Measurements from ENCODE around the gene SPC24.
"Not testable (repeated sequence)": the region's sequence is repeated elsewhere in the genome, so short reads cannot be mapped to it uniquely, and the experiment has no call there.

SPC24 gene

DNA sequence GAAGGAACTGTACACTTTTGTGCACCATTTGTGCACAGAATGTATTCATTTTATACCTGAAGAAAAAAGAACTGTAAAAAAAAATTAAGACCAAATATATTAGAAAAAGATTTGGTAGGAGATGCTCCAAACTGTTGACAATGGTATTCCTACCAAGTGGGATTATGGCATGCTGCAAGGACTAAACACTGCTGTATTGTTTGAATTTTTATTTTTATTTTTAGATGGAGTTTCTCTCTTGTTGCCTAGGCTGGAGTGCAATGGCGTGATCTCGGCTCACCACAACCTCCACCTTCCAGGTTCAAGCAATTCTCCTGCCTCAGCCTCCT is 4.8 kb upstream of the SPC24 start:
- not testable (repeated sequence) for DNase-seq

DNA sequence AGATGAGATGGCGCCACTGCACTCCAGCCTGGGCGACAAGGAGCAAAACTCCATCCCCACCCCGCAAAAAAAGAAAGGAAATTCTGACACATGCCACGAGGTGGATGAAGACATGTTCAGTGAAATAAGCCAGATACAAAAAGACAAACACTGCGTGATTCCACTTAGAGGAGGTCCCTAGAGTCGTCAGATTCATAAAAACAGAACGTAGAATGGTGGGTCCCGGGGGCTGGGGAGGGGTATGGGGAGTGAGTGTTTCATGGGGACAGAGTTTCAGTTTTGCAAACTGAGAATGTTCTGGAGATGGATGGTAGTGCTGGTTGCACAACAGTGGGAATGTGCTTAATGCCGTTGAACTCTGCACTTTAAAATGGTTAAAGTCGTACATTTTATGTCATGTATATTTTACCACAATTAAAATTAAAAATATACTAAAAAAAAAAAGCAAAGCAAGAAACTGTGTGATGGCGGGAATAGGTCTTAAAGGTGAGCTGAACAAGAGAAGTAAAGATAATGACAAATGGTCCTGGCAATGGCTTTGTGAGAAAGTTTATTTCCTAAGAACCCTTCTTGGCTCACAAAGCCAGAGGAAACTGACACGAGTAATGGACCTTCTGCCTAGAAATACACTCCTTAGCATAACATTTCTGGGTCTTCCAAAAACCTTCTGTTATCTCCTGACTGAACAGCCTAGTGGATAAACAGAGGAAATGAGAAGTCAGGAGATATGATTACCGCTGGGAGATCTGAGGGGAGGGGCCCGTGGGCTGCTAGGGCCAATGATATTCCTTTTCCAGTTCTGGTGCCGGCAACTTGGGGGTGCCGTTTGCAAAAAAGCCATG is 4.2 kb upstream of the SPC24 start:
- no peak for DNase-seq

DNA sequence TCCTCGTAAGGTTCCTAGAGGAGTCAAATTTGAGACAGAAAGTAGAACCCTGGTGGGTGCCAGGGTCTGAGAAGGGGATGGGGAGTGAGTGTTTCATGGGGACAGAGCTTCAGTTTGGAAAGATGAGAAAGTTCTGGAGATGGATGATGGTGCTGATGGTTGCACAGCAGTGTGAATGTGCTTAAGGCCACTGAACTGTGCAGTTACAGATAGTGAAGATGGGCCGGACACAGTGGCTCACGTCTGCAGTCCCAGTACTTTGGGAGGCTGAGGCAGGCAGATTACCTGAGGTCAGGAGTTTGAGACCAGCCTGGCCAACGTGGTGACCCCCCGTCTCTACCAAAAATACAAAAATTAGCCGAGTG is 917 bp downstream of the SPC24 start:
- no peak for DNase-seq

DNA sequence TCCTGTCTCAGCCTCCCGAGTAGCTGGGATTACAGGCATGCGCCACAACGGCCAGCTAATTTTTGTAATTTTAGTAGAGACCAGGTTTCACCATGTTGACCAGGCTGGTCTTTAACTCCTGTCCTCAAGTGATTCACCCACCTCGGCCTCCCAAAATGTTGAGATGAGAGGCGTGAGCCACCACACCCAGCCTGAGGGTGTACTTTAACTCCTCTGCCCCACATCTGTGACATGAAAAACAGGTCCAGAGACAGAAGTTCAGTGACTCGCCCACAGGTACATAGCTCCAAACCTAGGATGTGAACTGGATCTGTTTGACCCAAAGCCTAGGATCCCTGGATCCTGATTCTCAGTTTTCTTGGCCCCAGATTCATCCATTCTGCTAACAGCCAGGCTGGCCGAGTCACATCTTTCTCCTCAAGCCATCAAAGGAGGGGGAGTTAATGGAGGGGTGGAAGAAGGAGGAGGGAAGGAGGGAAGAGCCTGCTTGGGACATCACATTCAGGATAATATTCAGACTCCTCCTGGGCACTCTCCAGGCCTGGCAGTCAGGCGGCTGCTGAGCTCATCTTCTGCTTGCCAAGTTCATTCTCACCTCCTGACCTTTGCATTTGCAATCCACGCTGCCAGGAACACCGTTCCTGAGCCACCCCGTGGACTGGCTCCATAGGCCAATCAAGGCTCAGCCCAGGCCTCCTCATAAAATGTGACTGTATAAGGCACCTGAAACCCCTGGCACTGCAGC is 3.1 kb downstream of the SPC24 start:
- DNase-seq, result no peak

DNA sequence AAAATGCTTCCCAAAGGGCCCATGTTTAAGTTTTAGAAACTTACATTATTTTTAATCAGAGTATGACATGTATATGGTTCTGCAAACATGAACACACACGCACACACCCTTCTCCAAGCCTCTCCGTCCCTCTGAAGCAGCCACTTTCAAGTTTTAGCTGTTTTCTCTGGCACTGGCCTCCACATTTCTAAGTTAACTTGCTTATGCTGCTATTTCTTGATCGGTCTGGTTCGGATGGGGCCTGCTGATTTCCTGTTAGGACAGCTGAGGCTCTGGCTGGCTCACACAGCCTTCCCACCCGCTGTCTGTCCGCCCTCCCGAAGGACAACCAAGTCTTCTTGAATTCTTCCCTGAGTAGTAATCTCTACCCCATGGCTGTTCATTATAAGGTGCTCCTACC is 4.4 kb downstream of the SPC24 start:
- no peak for DNase-seq

DNA sequence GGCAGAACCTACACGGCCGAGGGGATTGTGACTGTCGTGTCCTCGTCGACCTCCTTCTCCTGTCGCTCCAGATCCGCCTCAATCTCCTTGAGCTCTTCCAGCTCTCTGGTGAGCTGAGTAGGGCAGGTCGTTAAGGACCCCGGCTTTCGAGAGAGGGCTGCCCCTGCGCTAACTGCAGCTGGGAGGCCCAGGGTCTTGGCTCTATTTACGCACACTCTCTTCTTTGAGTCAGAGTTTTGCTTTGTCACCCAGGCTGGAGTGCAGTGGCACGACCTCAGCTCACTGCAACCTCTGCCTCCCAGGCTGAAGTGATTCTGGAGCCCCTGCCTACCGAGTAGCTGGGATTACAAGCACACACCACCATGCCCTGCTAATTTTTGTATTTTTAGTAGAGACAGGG is 7.6 kb downstream of the SPC24 start:
- no peak for DNase-seq

DNA sequence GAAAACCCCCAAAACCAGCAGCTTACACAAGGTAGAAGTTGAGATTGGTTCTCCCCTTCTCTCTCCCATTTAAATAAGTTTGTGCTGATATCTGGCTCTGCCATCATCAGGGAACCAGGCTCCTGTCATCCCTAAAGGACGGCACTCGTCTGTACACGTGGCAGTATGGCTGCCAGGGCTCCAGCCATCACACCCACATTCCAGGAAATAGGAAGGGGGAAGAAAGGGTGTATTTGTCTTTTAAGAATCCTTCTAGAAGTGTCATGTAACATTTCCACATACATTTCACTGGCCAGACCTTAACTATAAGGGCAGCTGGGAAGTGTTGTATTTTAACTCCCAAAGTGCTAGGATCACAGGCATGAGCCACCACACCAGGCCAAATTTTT is 10.1 kb downstream of the SPC24 start:
- no peak for DNase-seq

DNA sequence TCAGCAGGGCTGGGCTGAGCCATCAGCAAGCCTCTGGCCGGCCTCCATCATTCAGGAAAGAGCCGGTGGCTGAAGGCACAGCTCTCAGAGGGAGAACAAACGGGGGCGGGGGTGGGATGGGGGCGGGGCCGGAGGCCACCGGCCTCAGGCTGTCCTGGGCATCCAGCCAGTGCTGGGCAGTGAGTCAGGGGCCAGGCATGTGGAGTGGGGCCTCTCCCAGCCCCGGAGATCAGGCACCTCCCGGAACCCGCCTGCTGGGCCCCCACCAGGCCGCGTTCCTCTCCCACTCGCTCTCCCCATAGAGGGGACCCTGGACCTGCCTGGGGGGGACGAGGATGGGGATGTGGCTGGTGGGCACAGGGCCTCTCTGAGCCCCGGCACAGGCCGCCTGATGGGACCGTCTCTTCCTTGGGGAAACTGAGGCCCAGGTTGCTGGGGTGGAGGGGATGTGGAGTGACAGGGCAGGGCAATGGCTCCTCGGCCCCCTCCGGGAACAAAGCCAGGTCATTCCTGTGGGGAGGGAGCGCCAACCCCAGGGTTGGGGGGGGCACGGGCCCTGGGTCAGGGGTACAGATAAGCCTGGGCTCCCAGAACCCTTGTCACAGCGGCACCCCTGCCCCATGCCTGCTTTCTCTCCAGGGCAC is 12.9 kb downstream of the SPC24 start:
- DNase-seq, result no peak

DNA sequence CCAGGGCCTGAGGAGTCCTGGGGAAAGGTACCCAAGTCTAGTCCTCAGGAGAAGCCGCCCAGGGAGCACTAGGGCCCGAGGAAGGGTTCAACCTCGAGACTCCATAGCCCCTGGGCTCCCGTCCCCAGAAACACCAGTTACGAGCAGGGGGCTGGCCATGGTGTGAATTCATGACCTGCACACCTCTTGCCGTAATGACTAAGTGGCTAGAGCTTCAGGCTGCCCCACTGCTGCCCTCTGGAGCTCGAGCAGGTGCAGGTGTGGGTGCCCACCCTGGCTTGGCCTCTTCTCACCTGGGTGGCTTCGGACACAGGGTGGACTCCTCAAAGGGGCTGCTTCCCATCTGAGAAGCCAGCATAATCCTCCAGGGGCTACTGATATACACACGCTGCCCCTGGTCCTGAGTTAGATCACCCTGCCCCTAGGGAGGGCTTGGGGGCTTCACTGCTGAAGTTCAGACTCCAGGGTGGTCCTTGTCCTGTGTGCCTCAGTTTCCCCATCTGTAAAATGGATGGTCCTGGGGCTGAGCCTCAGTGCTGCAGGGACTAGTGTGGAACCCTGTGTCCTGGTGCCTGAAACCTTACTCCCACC is 13.6 kb downstream of the SPC24 start:
- no peak for DNase-seq

DNA sequence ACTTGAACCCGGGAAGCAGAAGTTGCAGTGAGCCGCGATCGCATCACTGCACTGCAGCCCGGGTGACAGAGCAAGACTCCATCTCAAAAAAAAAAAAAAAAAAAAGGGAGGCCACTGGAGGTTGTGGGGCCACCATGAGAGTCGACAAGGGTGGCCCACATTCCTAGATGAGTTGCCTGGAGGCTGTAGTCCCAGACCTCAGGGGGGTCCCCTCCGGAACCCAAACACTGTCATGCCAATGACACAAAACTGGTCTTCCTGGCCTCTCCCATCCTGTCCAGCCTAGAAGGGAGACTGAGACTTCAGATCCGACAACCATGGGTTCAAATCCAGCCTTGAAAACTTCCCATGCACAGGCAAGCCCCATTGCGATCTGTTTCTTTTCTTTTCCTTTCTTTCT is 14.7 kb downstream of the SPC24 start:
- DNase-seq, result no peak

DNA sequence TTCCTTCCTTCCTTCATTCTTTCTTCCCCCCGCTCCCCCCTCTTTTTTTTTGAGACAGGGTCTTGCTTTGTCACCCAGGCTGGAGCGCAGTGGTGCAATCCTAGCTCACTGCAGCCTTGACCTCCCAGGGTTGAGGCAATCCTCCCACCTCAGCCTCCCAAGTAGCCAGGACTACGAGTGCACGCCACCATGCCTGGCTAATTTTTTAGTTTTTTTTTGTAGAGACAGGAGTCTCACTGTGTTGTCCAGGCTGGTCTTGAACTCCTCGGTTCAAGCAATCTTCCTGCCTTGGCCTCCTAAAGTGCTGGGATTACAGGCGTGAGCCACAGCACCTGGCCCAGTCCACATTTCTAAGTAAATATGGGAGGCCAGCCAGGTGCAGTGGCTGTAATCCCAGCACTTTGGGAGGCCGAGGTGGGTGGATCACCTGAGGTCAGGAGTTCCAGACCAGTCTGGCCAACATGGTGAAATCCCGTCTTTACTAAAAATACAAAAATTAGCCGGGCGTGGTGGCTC is 15.5 kb downstream of the SPC24 start:
- DNase-seq, result not testable (repeated sequence)

DNA sequence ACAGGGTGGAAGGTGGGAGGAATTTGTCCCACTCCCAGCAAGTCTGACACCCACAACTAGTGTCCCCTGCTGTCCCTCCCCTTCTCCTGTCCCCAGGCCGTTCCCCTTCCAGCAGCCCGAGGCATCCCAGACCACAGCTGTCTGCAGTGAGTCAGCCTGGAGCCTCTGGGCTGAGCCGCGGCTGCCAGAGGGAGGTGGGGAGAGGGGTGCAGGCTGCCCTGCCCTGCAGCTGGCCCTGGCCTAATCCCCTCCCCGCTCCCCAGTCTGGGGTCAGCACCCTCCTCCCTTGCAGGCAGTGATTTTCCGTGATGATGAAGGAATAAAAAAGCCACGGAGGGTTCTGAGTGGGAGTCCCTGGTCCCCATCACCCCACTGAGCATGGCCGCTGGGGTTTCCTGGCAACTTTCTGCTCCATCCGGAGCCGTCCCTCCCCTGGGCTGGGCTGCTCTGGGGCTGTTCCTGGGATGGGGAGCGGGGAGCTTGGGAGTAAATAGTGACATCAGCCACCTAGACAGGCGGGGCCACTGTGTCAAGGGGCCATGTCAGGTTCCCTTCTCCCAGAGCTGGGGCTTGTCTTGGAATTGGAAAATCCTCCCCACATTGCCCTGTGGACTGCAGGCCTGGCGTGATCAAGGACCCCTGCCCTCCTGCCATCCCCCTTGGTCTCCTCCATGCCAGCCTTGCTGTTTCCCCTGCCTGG is 16.8 kb downstream of the SPC24 start:
- peak in 1 of 2 experiments; percentile 28 for DNase-seq

DNA sequence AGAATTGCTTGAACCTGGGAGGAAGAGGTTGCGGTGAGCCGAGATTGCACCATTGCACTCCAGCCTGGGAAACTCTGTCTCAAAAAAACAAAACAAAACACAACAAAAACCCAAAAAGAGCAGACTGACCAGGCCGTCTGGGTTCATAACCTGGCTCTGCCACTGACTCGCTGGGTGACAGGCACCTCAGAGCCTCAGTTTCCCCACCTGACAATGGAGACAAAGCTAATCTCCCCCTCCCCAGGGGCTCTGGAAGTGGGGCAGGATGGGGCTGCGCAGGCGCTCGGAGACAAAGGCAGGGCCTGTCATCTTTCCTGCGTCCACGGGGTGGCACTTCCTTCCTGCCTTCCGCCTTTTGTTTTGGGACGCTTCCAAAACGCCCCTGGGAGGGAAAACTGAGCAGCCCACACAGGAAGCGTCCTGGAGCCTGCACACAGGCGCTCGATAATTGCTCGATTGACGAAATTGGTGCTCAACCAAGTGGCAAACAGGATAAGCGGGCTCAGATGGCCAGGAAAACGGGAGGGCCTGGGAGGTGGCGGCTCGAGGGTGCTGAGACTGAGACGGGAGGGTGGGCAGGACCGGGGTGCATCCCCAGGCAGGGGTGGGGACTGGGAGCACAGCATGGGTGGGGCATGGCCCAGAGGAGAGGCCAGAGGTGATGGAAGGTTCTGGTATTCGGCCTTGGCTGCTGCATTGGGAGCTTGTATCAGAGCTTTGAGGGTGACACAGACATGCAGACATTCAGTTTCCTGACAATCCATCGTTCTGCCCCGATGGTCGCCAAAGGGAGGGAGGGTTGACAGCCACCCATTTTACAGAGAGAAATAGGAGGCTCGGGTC is 17.8 kb downstream of the SPC24 start:
- DNase-seq, result peak; percentile 26 to 68

DNA sequence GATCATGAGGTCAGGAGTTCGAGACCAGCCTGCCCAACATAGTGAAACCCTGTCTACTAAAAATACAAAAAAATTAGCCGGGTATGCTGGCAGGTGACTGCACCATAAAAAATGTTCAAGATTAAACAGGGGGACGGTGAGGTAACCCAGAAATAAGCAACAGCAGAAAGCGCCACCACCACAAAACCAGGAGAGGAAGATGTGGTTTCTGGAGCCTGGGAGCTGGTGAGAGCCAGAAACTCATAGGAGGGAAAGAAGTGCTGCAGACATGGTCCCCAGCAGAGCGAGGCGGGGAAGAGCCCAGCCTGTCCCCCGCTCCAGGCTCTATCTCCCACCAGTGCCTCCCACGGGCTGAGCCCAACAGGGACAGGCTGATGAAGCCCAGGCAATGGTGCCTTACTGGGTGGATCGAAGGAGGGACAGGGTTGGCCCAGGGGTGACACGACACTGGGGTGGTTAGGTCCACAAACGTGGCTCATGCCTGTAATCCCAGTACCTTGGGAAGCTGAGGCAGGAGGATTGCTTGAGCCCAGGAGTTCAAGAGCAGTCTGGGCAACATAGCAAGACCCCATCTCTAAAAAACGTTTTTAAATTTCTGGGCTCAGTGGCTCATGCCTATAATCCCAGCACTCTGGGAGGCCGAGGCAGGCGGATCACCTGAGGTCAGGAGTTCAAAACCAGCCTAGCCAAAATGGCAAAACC is 19.0 kb downstream of the SPC24 start:
- no peak for DNase-seq

DNA sequence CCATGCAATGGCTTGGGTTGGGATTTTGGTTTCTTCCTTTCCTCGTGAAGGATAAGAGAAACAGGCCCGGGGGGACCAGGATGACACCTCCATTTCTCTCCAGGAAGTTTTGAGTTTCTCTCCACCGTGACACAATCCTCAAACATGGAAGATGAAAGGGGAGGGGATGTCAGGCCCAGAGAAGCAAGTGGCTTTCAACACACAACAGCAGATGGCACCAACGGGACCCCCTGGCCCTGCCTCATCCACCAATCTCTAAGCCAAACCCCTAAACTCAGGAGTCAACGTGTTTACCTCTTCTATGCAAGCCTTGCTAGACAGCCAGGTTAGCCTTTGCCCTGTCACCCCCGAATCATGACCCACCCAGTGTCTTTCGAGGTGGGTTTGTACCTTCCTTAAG is 24.1 kb downstream of the SPC24 start:
- DNase-seq, result no peak

DNA sequence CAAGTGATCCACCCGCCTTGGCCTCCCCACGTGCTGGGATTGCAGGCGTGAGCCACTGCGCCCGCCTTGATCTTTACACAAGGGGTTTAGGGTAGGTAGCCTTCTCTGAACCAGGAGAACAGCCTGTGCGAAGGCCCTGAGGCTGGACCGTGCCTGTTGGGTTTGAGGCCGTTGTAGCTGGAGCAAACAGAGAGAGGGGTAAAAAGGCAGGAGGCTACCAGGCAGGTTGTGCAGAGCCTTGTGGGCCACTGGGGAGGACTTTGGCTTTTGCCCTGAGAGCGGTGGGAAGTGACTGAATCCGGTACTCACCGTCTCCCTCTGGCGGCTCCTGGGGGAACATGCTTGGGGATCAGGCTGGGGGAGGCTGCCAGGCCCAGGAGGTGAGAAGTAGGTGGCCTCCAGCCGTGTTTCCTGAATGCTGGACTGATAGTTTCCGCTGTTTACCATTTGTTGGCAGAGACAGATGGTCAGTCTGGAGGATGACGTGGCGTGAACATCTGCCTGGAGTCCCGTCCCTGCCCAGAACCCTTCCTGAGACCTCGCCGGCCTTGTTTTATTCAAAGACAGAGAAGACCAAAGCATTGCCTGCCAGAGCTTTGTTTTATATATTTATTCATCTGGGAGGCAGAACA is 24.6 kb downstream of the SPC24 start:
- DNase-seq, result peak in 1 of 2 experiments; percentile 66

DNA sequence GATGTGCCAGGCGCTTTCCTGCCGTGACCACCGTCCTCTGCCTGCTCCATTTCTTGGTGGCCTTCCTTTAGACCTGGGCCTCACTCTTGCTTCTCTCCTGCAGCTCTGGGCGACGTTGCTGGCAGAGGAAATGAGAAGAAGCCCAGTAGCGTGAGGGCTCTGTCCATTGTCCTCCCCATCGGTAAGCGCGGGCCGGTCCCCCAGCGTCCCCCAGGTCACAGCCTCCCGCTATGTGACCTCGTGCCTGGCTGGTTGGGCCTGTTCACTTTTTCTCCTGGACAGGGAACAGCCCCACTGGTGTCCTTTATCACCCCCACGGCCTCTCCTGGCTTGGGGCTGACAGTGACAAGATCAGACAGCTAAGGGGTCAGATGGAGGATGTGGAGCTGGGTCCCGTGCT is 27.7 kb downstream of the SPC24 start:
- no peak for DNase-seq

DNA sequence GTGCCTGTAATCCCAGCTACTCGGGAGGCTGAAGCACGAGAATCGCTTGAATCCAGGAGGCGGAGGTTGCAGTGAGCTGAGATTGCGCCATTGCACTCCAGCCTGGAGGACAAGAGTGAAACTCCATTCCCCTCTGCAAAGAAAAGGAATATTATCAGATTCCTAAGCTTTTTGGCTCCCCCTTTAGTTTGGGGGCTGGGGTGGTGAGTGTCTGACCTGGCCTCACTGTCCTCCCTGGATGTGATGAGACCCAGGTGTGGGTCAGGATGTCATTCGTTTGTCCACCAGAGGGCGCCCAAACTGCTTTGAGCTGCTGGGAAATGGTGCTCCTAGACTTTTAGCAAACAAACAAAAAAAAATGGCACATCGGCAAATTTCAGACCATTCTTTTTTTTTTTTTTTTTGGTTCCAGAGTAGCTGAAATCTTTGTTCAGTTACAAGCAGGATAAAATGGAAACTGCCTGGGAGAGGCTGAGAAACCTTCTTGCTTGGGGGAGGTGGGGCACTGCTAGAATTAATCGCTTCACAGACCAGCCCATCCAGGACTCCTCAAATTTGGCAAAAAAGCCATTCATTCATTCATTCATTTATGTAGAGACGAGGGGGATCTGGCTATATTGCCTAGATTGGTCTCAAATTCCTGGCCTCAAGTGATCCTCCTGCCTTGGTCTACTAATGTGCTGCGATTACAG is 29.4 kb downstream of the SPC24 start:
- peak in 1 of 2 experiments; percentile 64 for DNase-seq

DNA sequence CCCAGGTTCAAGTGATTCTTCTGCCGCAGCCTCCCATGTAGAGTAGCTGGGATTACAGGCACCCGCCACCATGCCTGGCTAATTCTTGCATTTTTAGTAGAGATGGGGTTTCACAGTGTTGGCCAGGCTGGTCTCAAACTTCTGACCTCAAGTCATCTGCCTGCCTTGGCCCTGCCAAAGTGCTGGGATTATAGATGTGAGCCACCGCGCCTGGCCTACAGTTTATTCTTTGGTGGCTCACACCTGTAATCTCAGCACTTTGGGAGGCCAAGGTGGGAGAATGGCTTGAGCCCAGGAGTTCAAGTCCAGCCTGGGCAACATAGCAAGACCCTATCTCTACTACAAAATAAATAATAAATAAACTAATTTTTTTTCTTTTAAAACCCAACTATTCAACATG is 31.4 kb downstream of the SPC24 start:
- DNase-seq, result not testable (repeated sequence)

DNA sequence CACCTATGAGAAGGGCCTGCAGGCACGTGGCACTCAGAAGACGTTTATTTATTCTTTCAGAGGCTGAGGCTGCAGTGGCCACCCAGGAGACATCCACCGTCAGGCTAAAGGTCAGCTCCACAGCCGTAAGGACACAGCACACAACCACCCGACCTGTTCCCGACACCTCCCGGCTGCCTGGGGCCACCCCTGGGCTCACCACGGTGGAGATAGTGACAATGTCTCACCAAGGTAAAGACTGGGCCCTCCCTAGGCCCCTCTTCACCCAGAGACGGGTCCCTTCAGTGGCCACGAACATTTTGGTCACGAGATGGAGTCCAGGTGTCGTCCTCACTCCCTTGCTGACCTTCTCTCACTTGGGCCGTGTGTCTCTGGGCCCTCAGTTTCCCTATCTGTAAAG is 32.5 kb downstream of the SPC24 start:
- DNase-seq, result no peak

Data from NCI-H526 (cell line).